Gastroesophageal sphincter (tissue), 3 donors: ENCODE measurements around the gene PHPT1.

Experiments used
- CTCF ChIP-seq, 4 experiments: fragments of 200-600 bp in 2 of 4; fragments of 450-650 bp in 2 of 4; sonication (generic) in 1 of 4; IDR thresholded peaks; one replicate each; pipeline ENCODE4 v1.5.1; 2017 to 2019; ENCODE audit warnings: antibody characterized with exemption in 4 of 4, mild to moderate bottlenecking in 2 of 4, moderate library complexity in 2 of 4
- EP300 ChIP-seq: sonication (generic); formaldehyde crosslinking; IDR thresholded peaks from one replicate; pipeline ENCODE4 v1.6.1; 2017; ENCODE audit warnings: antibody characterized with exemption, mild to moderate bottlenecking
- POLR2A ChIP-seq, 2 donors: fragments of 450-650 bp; IDR thresholded peaks; one replicate each; pipeline ENCODE4 v1.6.1; 2017; ENCODE audit warnings: antibody characterized with exemption in 2 of 2, mild to moderate bottlenecking in 2 of 2, moderate library complexity in 1 of 2
- POLR2AphosphoS5 ChIP-seq: sonication (generic); formaldehyde crosslinking; IDR thresholded peaks from one replicate; pipeline ENCODE4 v1.6.1; 2017; ENCODE audit warnings: antibody characterized with exemption

GRCh38 chr9:136805207-136805740 lies 43.9 kb upstream of the PHPT1 start:
- no peak for TF ChIP-seq CTCF (IDR thresholded peaks at IDR 0.05)
- no peak for TF ChIP-seq POLR2AphosphoS5
- no peak for TF ChIP-seq EP300
- TF ChIP-seq POLR2A (IDR thresholded peaks at IDR 0.05), result no peak
